NCI-H345 treated with DMSO at 0.1 percent for 48 hours (cell line): ENCODE data around the gene TRIM22.
"Not testable (repeated sequence)": the region's sequence is repeated elsewhere in the genome, so short reads cannot be mapped to it uniquely, and the experiment has no call there.

Source experiments
- DNase-seq: peaks from one replicate; lab custom pipeline; 2025; ENCODE audit not compliant: unreplicated experiment; lab: John Stamatoyannopoulos, UW

The TRIM22 gene

DNA sequence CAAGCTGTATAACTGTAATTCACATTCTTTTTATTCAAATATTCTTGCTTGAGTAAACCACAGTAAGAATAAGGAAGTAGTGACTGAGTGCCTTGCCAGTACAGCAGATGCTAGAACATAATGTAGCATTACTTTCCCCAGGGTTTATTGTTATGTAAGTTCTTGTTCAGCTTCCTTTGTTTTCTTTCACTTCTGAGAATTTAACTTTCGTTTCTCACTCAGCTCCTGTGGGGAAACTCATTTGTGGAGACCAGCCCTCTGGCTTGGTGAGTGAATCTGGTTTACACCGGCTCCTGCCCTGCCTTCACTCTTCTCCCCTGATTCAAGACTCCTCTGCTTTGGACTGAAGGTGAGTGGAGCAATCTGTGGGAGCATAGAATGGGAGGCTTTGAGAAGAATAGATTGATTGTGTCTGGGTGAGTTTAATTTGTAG lies at the start of gene TRIM22:
Gene TRIM22 (plus strand): TSS at position 240 of the 433 bp plus-strand sequence. CDS start 6,443 bp downstream, outside the sequence.
- DNase-seq, result no peak

DNA sequence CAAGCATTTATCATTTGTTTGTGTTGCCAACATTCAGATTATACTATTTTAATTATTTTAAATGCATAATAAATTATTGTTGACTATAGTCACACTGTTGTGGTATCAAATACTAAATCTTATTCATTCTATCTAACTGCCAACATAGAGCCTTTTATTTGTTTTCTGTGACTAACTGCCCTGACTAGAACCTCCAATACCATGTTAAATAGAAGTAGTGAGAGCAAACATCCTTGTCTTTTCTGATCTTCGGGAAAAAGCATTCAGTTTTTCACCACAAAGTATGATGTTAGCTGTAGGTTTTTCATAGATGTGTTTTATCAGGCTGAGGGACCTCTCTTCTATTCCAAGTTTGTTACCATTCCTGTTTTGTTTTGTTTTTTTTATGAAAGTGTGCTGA lies 49.6 kb upstream of the TRIM22 start:
- DNase-seq, result no peak

DNA sequence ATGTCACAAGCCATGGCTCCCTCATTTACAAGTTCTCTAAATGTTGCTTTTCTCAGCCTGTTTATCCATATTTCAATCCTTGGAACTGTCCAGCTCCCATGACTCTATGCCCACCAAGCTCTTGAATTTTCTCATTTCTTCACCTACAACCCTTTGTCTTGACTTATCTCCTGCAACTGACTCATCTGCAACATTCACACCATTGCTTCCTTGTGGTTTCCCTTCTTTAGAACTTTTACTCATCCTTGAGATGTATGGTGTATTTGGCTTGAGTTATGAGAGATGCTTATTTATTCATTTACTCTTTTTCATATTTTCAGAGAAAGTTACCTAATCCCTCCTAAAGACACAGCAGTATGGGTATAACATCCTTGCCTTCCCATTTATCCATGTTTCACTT lies 46.0 kb upstream of the TRIM22 start:
- DNase-seq, result no peak

DNA sequence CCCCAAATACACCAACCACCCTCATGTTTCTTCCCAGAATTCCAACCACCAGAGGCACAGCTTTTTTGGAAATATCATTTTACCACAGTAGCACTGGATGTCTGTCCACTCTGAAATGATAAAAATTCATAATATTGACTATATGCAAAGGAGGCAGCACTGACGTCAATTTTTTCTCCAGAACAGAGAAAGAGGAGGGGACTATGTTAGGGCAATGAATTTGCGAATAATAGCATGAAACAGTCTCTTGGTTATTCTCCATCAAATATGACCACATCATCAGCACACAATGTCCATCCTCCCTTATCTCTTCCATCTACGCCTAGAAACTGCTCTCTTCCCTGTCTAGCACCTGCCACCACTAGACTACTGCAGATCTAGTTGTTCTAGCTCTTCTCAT lies 43.5 kb upstream of the TRIM22 start:
- DNase-seq, result no peak

- no peak for DNase-seq
Measured at GRCh38 chr11:5655474-5655873, 34.1 kb upstream of the TRIM22 start.

GRCh38 chr11:5656956-5657355 lies 32.6 kb upstream of the TRIM22 start:
- DNase-seq, result not testable (repeated sequence)

- no peak for DNase-seq
Measured at GRCh38 chr11:5658318-5658717, 31.3 kb upstream of the TRIM22 start.

DNA sequence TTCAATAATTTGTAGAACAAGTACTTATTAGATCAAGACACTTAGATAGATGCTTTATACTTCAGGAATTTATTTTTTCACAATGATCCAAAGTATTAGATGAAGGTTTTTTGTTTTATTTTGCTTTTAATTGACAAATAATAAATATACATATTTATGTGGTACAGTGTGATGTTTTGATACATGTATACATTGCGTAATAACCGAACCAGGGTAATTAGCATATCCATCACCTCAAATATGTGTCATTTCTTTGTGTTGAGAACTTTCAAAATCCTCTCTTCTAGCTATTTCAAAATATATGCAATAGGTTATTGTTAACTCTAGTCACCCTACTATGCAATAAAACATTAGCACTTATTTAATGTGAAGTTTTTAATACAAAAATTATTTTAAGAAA lies 26.1 kb upstream of the TRIM22 start:
- no peak for DNase-seq

GRCh38 chr11:5665051-5665570 lies 24.5 kb upstream of the TRIM22 start:
- DNase-seq, result no peak

- no peak for DNase-seq
Measured at GRCh38 chr11:5665746-5666401, 23.7 kb upstream of the TRIM22 start.

DNA sequence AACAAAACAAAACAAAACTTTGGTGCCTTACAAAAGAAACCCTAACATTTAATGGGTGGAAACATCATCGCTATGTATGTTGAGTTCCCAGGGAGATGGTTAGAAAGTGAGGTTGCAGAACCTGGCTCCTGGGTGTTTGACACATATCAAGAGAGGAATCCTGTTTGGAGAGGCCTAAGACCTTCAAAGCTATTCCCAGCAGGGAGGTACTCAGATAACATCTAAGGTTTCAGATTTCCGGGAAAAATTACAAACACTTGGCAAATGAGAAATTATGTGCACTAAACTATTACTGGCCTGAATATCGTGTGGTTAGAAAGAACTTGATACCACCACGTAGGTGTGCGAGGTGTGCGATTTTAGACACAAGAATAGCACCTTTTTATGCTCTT lies 23.2 kb upstream of the TRIM22 start:
- DNase-seq, result no peak

- DNase-seq, result no peak
Measured at GRCh38 chr11:5671831-5672230, 17.8 kb upstream of the TRIM22 start.

DNA sequence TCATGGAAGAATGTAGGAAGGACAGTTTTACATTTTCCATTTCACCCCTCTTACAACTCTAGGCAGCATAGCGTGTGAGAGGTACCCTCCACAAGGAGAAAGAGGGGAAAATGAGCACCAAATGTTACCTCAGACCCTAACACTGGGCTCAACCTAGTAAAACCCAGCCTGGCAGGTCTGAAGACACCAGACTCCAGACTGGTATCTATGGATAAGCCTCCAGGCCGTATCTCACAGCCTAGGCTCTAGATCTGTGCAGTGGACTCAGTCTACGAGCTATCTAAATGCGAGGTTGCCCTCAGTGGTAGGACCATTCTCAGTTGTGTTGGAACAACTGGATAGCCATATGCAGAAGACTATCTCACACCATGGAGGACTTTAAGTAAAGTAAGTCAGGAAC lies 15.2 kb upstream of the TRIM22 start:
- DNase-seq, result no peak

DNA sequence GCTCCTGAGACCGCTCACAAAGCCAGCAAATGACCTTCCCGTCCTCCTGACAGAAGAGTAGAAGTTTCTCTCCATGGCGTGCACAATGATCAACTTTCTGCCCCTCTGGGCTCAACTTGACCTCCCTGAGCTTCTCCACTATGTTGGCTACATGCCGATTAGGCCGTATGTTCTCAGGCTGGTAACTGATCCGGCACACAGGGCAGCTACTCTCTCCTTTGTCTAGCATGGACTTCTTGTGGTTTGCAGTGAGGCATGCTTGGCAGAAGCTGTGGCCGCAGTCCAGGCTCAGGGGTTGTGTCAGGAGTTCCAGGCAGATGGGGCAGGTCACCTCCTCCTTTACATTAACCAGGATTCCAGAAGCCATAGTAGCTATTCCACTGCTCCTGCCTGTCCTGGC lies 9.8 kb upstream of the TRIM22 start:
- DNase-seq, result no peak

DNA sequence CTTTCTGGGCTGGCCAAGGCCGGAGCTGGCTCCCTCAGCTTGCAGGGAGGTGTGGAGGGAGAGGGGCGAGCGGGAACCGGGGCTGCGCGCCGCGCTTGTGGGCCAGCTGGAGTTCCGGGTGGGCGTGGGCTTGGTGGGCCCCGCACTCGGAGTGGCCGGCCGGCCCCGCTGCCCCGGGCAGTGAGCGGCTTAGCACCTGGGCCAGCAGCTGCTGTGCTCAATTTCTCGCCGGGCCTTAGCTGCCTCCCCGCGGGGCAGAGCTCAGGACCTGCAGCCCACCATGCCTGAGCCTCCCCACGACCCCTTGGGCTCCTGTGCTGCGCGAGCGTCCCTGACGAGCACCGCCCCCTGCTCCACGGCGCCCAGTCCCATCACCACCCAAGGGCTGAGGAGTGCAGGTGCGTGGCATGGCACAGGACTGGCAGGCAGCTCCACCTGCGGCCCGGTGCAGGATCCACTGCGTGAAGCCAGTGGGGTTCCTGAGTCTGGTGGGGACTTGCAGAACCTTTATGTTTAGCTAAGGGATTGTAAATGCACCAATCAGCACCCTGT lies 6.6 kb upstream of the TRIM22 start:
- not testable (repeated sequence) for DNase-seq

GRCh38 chr11:5683620-5684019 lies 6.0 kb upstream of the TRIM22 start:
- not testable (repeated sequence) for DNase-seq

DNA sequence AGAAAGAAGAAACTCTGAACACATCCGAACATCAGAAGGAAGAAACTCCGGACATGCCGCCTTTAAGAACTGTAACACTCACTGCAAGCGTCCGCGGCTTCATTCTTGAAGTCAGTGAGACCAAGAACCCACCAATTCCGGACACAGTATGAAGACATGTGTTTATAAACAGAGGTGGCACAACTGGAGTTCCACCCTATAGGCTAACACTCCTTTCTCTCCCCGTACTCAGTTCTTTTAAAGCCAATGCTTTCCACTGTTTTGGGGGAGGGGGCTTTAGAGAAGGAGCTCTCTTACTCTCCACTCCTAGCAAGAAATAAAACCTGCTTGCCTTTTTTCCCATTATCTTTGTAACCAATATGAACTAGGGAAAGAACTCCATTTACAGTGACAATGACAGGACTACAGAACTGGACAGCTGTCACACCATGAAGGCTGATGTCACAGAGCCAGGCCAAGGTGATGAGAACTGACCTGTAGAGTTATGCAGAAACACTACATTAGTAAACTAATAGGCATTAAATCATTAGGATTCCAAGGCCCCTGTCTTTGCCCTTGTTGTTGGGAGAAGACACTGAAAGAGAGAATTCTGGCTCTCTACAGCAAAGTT lies 5.4 kb upstream of the TRIM22 start:
- no peak for DNase-seq

DNA sequence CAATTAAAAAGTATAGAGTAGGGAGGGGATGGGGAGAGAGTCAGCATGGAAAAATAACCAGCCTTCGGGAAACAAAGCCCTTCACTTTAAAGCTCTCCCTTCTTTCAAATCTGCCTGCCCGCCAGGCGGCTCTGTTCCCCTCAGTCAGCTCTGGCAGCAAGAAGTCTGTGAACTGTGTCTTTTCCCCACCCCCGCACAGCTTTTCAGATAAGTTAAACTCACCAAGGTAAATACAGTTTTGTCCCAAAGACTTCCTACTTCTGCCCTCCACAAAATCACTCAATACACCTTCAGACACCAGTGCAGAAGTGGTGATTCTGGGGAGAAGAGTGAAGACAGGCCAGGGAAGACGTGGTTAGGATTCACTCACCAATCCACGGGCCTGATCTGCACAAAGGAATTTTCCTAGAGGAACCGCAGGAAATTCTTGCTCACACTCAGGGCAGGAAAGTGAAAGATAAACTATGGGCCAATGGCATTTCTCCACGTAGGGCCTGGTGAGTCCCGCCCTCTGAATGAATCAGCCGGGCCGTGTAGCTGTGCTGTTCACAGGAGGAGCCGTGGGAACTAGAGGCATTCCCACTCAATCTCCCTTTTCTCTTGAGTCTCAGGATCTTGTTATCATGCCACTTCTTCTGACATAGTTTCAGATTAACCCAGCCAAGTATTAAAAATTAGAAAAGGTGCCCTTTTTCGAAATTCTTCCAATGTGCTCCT lies 4.8 kb upstream of the TRIM22 start, which contains the start of gene TRIM5:
Gene TRIM5 (minus strand): TSS at position 429 of the 717 bp plus-strand sequence. CDS start 4,897 bp downstream, outside the sequence.
- DNase-seq, result no peak

DNA sequence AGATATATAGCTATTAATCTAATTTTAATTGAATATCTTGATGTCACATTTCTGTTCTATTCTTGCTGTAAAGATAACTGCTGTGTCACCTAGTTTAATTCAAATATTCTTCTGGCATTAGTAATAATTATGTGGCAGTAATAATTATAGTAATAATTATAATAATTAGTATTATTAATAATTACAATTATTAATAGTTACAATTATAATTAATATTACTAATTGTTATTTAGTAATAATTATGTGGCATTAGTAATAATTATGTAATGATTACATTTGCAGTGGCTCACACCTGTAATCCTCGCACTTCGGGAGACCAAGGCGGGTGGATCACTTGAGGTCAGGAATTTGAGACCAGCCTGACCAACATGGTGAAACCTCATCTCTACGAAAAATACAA lies 3.2 kb upstream of the TRIM22 start:
- DNase-seq, result no peak

GRCh38 chr11:5688482-5688881 lies 1.1 kb upstream of the TRIM22 start:
- no peak for DNase-seq

DNA sequence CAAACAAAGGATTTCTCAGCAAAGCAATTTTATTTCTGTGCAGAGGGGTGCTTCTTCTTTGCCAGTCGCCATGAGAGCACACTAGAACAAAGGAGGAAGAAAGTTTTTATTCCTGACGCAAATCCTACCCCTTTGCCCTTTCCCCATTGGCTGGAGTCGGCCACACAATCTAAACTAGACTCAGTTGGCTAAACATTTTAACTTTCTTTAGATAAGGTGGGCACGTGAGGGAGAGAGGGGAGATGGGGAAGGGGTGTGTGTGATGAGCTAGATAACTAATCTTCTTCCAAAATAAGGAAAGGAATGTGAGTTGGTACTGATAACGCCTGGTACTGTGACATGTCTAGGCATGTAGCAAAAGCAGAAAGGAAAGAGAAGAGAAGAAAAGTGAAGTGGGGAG lies 626 bp downstream of the TRIM22 start:
- no peak for DNase-seq

DNA sequence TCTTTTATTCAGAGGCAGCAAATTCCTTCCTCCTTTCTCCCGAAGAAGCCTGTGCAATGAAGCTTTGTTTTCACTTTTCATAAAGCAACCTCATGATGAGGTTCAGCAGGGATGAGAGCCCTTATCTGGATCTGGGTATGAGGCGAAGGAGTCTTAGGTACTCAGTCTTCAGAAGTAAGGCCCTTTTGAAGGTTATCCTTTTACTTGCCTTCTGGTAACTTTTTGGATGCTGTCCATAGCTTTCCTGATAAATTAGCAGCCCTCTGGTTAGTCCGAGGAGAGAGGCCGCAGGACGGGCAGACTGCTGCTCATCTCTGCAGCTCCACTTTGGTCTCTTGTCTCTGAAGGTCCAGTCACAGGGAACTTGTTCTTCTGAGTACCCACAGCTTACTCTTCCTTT lies 1.1 kb downstream of the TRIM22 start:
- no peak for DNase-seq
